Stimulated activated CD4-positive, alpha-beta T cell treated with anti-CD3 and anti-CD28 coated beads, Interleukin-12 subunit alpha, Interleukin-12 subunit beta, amount 100 ng/mL, for 48 hours (primary cell): Measurements from ENCODE around the gene PALLD.

Source experiments
- DNase-seq, 3 donors: peaks; one replicate each; pipeline ENCODE4 v3.0.0-alpha.2; 2020; ENCODE audit warnings: low read depth in 2 of 3, low spot score in 1 of 3

The PALLD gene

DNA sequence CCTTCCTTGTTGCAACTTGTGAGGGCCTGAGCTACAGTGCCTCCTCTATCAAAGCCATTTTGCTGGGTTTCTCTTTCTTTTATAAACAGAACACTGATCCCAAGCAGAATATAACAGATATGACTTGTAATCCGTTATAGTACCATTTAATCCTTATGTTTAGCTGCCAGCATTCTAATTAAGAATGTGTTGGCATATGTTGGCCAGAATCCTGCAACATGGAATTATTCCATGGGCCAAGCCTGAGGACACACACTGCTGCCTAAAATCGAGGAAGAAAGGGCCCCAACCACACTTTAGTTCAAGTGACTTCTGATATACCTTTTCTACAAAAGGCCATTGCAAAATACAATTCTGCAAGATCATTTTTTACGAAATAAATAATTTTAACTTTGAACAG lies 28.0 kb downstream of the PALLD start:
- no peak for DNase-seq

DNA sequence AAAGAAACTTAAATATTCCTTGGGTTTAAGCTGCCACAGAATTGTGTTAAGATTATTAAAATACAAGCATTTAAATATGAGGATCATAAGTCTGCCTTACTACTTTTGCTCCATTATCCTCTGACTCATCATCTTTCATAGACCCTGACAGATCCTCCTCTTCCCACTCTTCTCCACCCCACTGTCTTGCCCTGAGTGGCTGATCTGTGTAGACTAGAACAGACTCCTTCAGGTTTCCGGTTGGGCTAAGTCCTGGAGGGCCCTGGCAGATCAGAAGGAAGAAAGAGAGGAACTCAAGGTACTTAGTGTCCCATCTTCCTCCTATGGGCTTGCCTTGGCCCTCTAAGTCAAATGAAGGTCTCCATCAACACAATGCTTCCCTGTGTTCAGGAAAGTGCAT lies 30.7 kb downstream of the PALLD start:
- no peak for DNase-seq

DNA sequence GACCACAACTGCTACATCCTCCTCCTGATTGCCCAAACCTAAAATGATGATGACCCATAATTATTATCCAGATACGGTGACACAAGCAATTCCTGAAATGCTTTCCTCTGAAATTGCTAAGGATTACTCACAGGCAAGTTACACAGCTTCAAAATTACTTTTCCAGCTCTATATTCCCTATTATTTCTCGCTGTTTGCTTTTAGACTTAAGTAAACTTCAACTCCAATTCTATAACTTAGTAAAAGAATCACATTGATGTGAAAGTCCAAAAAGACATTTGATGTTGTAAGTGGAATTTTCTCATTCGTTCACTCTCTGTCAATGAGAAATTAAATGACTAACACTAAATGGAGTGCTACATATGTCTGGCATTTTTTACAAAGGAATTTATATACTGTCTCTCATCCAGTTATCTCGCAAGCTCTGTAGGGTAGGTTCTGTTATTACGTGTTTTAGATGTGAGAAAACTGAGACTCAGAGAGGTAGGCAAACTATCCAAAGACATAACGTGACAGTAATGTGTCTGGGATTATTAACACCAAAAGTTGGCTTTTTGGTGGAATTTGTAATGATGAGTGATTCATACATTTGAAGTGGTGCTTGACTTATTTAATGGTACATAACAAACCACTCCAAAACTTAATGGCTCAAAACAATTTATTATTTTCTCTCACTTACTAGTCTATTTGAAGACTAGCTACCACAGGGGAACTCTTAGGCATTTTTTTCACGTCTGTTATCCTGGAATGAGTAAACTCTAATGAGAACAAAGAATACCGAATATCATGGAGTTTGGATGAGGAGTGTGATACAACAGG lies 31.5 kb downstream of the PALLD start:
- no peak for DNase-seq

DNA sequence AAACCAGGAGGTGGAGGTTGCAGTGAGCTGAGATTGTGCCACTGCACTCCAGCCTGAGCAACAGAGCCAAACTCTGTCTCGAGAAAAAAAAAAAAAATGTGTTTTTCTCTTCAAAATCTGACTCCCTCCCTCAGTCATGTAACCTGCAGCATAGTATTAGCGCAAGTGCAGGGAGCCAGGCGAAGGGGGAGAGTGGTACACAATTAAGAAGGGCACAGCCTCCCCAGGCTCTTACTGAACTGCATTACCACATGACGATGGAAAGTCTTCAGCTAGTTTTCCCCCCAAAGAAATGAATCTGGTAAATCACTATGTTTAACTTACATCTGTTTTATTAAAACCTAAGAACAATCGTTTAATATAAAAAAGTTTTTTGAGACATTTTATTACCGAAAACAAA lies 32.4 kb downstream of the PALLD start:
- DNase-seq, result no peak

GRCh38 chr4:168531305-168531704 lies 34.5 kb downstream of the PALLD start:
- DNase-seq, result no peak

DNA sequence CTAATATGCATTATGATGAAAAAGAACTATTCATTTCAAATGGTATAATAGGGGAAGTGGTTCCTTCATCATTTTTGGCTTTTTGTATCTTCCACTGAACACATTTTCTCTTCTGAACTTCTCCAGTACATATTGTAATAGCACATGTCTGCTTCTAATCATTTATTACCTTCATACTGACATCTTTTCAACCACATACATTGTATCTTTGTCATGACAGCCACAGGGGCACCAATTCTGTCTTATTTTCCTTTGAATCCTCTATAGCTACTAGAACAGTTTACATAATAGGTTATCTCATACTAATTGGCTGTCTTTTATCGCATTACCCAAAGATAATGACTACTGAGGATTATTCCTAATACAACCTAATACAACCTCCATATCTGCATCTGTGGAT lies 37.7 kb downstream of the PALLD start:
- no peak for DNase-seq

DNA sequence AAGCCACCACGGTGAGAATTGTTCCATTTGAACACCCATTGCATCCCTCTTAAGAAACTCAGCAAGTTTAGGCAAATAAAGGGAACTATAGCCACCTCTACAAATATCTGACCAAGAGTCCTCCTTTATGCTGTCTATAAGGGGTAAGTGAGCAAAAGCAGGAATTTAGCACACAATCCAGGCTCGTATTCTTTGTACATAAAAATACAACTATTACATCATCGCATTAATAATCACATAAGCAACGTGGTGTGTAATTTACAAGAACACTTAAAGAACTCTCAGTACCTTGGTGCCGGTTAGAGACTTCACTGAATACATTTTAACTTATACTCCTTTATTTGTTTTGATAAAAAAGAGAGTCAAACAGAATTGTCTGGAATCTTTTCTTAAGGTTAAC lies 38.8 kb downstream of the PALLD start:
- DNase-seq, result no peak

GRCh38 chr4:168536448-168536847 lies 39.6 kb downstream of the PALLD start:
- no peak for DNase-seq

DNA sequence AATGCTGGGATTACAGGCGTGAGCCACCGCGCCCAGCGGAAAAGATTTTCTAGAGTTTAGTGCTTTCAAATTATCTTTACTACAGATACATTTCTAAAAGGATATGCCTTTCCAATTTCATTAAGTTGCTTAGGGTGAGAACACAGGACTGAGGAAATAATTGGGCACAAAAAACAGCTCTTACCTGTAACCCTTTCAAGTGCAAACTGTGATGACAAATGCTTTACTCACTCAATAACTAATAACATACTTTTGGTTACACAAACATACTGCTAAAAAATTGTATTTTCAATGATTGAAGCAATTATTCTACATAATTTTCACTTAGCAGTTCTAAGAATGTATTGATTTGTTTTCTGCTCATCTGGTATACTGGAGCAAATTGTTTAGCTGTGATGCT lies 40.2 kb downstream of the PALLD start:
- no peak for DNase-seq

DNA sequence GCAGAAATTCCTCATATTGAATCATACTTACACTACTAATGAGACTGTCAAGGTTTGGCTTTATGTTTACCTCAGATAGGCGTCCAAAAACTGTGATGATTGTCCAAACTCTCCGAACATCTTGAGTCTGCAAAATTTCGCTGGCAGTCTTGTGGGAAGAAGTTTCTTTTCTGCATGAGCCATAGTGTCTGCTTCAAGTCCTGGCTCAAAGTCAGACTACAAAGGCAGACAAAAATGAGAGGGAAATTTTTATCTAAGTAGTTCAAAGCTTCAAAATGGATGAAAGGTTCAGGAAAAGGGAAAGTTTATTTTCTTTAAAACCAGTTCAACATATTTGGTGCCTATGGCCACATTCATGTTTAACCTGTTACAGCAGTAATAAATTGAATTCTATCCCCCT lies 40.7 kb downstream of the PALLD start:
- DNase-seq, result no peak

GRCh38 chr4:168538632-168539031 lies 41.8 kb downstream of the PALLD start:
- no peak for DNase-seq

DNA sequence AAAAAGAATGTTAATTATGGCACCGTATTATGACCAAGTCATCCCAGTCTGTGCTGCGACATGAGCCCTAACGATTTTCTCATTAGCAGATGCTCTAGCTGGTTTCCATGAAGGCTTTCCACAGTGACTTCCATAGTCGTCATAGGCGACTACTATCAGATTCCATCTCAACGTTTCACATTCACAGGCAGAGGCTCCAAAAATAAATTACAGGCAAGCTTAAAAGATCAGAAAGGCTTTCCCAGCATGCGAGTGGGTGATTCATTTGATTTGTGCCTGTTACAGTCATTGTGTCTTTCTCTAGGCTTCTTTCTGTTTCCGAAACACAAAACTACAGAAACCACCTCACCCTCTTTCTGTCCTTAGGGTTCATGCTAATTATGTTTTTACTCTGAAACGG lies 43.2 kb downstream of the PALLD start:
- DNase-seq, result no peak

- DNase-seq, result no peak
Measured at GRCh38 chr4:168540503-168541265, 43.8 kb downstream of the PALLD start.

DNA sequence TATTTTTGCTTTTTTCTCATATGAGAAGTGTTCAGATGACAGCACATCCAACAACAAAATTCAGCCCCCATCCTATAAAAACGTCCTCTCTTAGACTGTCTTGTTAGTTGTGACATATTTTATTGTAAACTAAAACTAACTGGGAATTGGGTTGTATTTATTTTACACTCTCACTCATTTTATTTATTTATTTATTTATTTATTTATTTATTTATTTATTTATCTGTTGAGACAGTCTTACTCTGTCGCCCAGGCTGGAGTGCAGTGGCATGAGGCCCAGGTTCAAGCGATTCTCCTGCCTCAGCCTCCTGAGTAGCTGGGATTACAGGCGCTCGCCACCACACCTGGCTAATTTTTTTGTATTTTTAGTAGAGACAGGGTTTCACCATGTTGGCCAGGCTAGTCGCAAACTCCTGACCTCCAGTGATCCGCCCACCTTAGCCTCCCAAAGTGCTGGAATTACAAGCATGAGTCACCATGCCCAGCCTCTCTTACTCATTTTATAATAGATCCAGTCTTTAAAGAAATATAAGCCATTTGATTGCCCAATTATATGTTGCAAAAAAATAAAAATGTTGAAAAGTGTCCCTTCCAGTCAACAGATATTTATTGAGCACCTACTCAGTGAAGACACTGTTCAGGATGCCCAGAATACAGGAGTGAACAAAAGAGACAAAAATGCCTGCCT lies 44.6 kb downstream of the PALLD start:
- no peak for DNase-seq

GRCh38 chr4:168549143-168549542 lies 52.3 kb downstream of the PALLD start:
- no peak for DNase-seq

- DNase-seq, result no peak
Measured at GRCh38 chr4:168550064-168550766, 53.4 kb downstream of the PALLD start.

GRCh38 chr4:168551211-168551610 lies 54.4 kb downstream of the PALLD start:
- no peak for DNase-seq

GRCh38 chr4:168551945-168552695 lies 55.3 kb downstream of the PALLD start:
- DNase-seq, result no peak

- no peak for DNase-seq
Measured at GRCh38 chr4:168553714-168554370, 57.0 kb downstream of the PALLD start.

DNA sequence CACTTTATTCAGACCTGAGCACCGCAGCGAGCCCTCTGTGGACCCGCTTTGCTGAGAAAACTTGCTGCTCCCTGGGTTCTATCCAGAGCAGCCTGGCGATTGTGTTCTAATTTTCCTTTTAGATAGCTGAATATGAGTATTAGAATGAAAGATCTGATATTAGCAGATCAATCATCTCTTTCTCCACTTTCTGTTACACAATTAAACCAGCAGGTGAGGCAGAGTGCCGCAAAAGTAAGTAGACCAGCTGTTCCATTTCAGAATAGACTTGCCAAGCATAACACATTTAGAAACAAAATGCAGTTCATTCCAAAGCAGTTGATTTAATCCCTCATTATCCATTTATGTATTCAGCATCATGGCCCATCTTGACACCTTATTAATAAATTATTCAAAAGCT lies 58.6 kb downstream of the PALLD start:
- no peak for DNase-seq
